SK-N-SH (cell line): ENCODE measurements around the gene YEATS4.

Source experiments
- CHD2 ChIP-seq: fragments of 150-350 bp; IDR thresholded peaks from 2 replicates; pipeline ENCODE4 v1.6.1; 2018; ENCODE audit warnings: low read length; ENCODE audit not compliant: partially characterized antibody
- CTCF ChIP-seq: fragments of 200-600 bp; sonication (generic); IDR thresholded peaks from 2 replicates; pipeline ENCODE4 v1.6.1; 2017; ENCODE audit warnings: antibody characterized with exemption, mild to moderate bottlenecking, moderate library complexity
- GABPA ChIP-seq: IDR thresholded peaks from 2 replicates; pipeline ENCODE4 v1.4.0; 2012; ENCODE audit warnings: low read depth, mild to moderate bottlenecking
- JUND ChIP-seq: IDR thresholded peaks from 2 replicates; pipeline ENCODE4 v1.4.0; 2012
- POLR2AphosphoS5 ChIP-seq: IDR thresholded peaks from 2 replicates; pipeline ENCODE4 v1.6.1; 2012; ENCODE audit warnings: low read depth, low read length
- RCOR1 ChIP-seq: fragments of 150-350 bp; IDR thresholded peaks from 2 replicates; pipeline ENCODE4 v1.6.1; 2017; ENCODE audit warnings: antibody characterized with exemption, low read length
- RFX5 ChIP-seq: IDR thresholded peaks from 2 replicates; pipeline ENCODE4 v1.6.1; 2012; ENCODE audit warnings: mild to moderate bottlenecking, improper control_type of control experiment, low read length
- YY1 ChIP-seq: IDR thresholded peaks from 2 replicates; pipeline ENCODE4 v1.4.0; 2012; ENCODE audit warnings: low read depth, mild to moderate bottlenecking

GRCh38 chr12:69351462-69352236 is 7.9 kb upstream of the YEATS4 start:
- no peak for TF ChIP-seq JUND
- no peak for TF ChIP-seq CTCF
- TF ChIP-seq RCOR1 = no peak
- TF ChIP-seq GABPA = no peak
- no peak for TF ChIP-seq YY1
- no peak for TF ChIP-seq CHD2
- no peak for TF ChIP-seq RFX5
- TF ChIP-seq POLR2AphosphoS5 = no peak
